ENCODE measurements around the gene MRPS7. TPM values are rescaled to one million over a fixed set of nuclear protein-coding genes. Genes with fewer than 3 reads are reported as not detected.
A peak's percentile ranks its signal among the peaks of the same experiment; 100 is the strongest.
"Not testable (repeated sequence)": the region's sequence is repeated elsewhere in the genome, so short reads cannot be mapped to it uniquely, and the experiment has no call there.

The MRPS7 gene
- total RNA-seq, 1 donor from 2014 or later, result 45.3 TPM

DNA sequence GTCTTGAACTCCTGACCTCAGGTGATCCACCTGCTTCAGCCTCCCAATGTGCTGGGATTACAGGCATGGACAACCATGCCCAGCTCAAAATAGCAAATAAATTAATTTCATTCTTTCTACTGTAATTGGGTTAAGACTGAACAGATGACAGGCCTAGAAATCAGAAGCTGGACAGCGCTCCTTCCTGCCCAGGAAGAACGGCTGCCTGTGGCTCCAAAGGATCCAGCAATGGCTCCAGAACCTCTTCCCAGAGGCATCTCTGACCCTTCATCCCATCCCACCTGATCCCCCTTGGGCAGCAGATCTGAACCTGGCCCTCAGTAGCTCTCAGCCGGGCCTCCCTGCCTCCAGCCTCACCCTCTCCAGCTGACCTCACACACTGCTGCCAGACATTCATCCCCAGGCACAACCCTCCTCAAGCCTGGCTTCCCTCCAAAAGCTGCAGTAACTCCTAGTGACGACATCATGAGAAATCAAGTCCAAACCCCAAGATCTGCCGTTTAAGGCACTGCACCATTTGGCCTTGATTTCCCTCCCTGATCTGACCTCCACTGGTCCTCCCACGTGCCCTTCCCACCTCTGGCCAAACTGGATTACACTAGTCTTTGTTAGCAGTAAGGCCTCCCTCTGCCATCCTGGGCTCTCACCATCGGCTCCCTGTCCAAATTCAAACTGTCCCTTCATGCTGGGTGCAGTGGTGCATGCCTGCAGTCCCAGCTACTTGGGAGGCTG, 12.5 kb downstream of the MRPS7 start:
- H3K4me3 Mint-ChIP-seq, result no peak overlapping the region
- no peaks in the 10 kb centered on the region for H3K27me3 Mint-ChIP-seq (ENCODE audit: low read depth)
- H3K36me3 Mint-ChIP-seq, result no peaks in the 10 kb centered on the region
- no peak for TF ChIP-seq CTCF (IDR thresholded peaks at IDR 0.05; ENCODE audit: unreplicated experiment)
- H3K4me1 Mint-ChIP-seq, result peaks cover 16% of the 10 kb centered on the region
- no peaks in the 10 kb centered on the region for H3K9me3 Mint-ChIP-seq
- no peak for DNase-seq (ENCODE audit: low spot score in 2 of 2, unreplicated experiment in 2 of 2)
- H3K27ac Mint-ChIP-seq, result no peak overlapping the region

DNA sequence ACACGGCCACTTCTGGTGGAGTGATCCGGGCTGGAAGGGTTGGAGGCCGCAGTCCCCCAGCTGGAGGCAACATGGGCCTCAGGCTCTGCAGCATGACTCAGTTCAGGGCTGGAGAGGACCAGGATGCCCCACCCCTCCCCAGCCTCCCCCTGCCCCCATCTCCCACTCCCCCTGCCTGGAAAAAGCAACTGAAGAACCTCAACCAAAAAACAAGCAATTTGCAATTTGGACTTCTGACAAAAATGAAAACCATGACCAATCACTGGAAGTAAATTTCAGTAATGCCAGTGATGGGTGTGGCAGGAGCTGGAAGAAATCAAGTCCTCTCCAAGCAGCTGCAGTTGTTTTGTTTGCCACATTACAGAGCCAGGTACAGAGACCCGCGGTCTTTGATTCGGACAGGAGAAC, 16.0 kb downstream of the MRPS7 start:
- H3K4me3 Mint-ChIP-seq, result no peak overlapping the region
- peak overlapping the region; percentile 87 for H3K27ac Mint-ChIP-seq
- H3K36me3 Mint-ChIP-seq, result peaks cover 3% of the 10 kb centered on the region
- DNase-seq (ENCODE audit: low spot score in 2 of 2, unreplicated experiment in 2 of 2), result no peak
- no peaks in the 10 kb centered on the region for H3K9me3 Mint-ChIP-seq
- H3K4me1 Mint-ChIP-seq, result peaks cover 4% of the 10 kb centered on the region
- no peaks in the 10 kb centered on the region for H3K27me3 Mint-ChIP-seq (ENCODE audit: low read depth)
- TF ChIP-seq CTCF (IDR thresholded peaks at IDR 0.05; ENCODE audit: unreplicated experiment), result no peak

DNA sequence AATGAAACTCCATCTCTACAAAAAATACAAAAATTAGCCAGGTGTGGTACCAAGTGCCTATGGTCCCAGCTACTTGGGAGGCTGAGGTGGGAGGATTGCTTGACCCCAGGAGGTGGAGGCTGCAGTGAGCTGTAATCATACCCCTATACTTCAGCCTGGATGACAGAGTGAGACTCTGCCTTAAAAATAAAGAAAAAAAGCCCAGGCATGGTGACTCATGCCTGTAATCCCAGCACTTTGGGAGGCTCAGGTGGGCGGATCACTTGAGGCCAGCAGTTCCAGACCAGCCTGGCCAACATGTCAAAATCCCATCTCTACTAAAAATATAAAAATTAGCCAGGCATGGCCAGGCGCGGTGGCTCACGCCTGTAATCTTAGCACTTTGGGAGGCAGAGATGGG, 18.5 kb downstream of the MRPS7 start:
- not testable (repeated sequence) for H3K27me3 Mint-ChIP-seq (ENCODE audit: low read depth); H3K4me1 Mint-ChIP-seq; DNase-seq (ENCODE audit: low spot score in 2 of 2, unreplicated experiment in 2 of 2); H3K36me3 Mint-ChIP-seq; H3K27ac Mint-ChIP-seq; H3K9me3 Mint-ChIP-seq; H3K4me3 Mint-ChIP-seq

GRCh38 chr17:75285123-75285522, 23.4 kb downstream of the MRPS7 start:
- Mint-ChIP-seq H3K4me1 (peaks cover 9% of the 10 kb centered on the region), H3K9me3 (no peaks in the 10 kb centered on the region), H3K36me3 (peaks cover 7% of the 10 kb centered on the region), H3K27ac (no peak overlapping the region), H3K27me3 (ENCODE audit: low read depth) (no peaks in the 10 kb centered on the region), H3K4me3 (no peak overlapping the region)
- no peak for DNase-seq (ENCODE audit: low spot score in 2 of 2, unreplicated experiment in 2 of 2)
- no peak for TF ChIP-seq CTCF (IDR thresholded peaks at IDR 0.05; ENCODE audit: unreplicated experiment)

DNA sequence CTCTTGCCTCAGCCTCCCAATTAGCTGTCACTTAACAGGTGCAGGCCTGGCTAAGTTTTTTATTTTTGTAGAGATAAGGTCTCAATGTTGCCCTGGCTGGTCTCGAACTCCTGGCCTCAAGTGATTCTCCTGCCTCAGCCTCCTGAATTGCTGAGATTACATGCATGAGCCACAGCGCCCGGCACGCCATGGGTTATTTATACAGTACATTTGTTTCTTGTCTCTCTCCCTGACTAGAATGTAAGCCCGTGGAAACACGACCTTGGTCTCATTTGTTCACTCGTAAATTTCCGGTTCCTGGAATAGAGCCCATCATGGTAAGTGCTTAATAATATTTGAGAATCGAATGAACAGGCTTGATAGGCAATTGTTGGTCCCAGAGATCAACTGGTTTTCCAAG, 25.5 kb downstream of the MRPS7 start:
- Mint-ChIP-seq H3K4me1 (peaks cover 10% of the 10 kb centered on the region), H3K27me3 (ENCODE audit: low read depth) (no peaks in the 10 kb centered on the region), H3K36me3 (peaks cover 4% of the 10 kb centered on the region), H3K9me3 (no peaks in the 10 kb centered on the region), H3K4me3 (peak overlapping the region; percentile 15), H3K27ac (no peak overlapping the region)
- TF ChIP-seq CTCF (IDR thresholded peaks at IDR 0.05; ENCODE audit: unreplicated experiment), result no peak
- no peak for DNase-seq (ENCODE audit: low spot score in 2 of 2, unreplicated experiment in 2 of 2)

DNA sequence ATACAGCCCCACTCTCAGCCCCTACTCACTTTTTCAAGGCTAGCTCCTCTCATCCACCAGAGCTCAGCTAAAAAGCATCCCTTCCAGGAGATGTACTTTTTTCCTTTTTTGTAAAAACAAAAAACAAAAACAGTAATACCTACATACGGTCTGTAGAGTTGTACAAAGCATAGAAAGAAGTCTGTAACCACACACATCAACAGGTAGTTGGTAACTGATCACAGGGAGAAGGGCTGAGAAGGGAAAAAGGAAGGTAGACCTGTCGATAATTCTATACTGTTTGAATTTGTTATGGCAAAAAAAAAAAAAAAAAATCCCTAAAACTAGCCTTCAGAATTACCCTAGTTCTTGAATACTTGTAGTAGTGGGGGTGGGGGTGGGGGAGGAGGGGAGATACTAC, 26.7 kb downstream of the MRPS7 start:
- H3K4me1 Mint-ChIP-seq, result peaks cover 10% of the 10 kb centered on the region
- TF ChIP-seq CTCF (IDR thresholded peaks at IDR 0.05; ENCODE audit: unreplicated experiment), result no peak
- H3K27me3 Mint-ChIP-seq (ENCODE audit: low read depth), result no peaks in the 10 kb centered on the region
- DNase-seq (ENCODE audit: low spot score in 2 of 2, unreplicated experiment in 2 of 2), result no peak
- H3K36me3 Mint-ChIP-seq, result peaks cover 2% of the 10 kb centered on the region
- no peaks in the 10 kb centered on the region for H3K9me3 Mint-ChIP-seq
- no peak overlapping the region for H3K27ac Mint-ChIP-seq
- H3K4me3 Mint-ChIP-seq, result peak overlapping the region; percentile 99

Measured in mesothelial cell of epicardium (in vitro differentiated cells).